Hepatocyte (in vitro differentiated cells): ENCODE data around the gene CIITA.

Experiments
- CTCF ChIP-seq: fragments of 200-600 bp; sonication (generic); IDR thresholded peaks from 2 replicates; pipeline ENCODE4 v1.5.1; 2016; ENCODE audit warnings: antibody characterized with exemption, mild to moderate bottlenecking; ENCODE audit not compliant: poor library complexity
- EZH2 ChIP-seq: fragments of 200-600 bp; sonication (generic); IDR thresholded peaks from 2 replicates; pipeline ENCODE4 v1.6.1; 2016; ENCODE audit warnings: antibody characterized with exemption, mild to moderate bottlenecking, borderline replicate concordance
- EZH2phosphoT487 ChIP-seq: fragments of 200-600 bp; sonication (generic); IDR thresholded peaks from one replicate; pipeline ENCODE4 v1.6.1; 2018; ENCODE audit warnings: antibody characterized with exemption, mild to moderate bottlenecking, low read depth, moderate library complexity; ENCODE audit not compliant: unreplicated experiment, severe bottlenecking

- TF ChIP-seq CTCF (no peak), EZH2 (no peak), EZH2phosphoT487 (no peak)
Measured at GRCh38 chr16:10931134-10931533, 54.1 kb downstream of the CIITA start.
